Liver (tissue), 9 donors: ENCODE results near the gene RUBCN. TPM values are rescaled to one million over a fixed set of nuclear protein-coding genes. Genes with fewer than 3 reads are reported as not detected.

Experiments used
- DNase-seq: peaks from one replicate; pipeline ENCODE4 v3.0.0-alpha.2; 2017; ENCODE audit warnings: low spot score
- H3K27ac ChIP-seq, 2 donors: one replicate each; pipeline ENCODE4 v1.7.0; 2013; ENCODE audit warnings: inconsistent platforms in 2 of 2, low read length in 2 of 2, control low read depth in 1 of 2, low read depth in 1 of 2, mild to moderate bottlenecking in 1 of 2
- H3K27me3 ChIP-seq, 4 donors: one replicate each; pipeline versions ENCODE4 v1.6.1 to v1.7.0; 2013; ENCODE audit warnings: low read length in 3 of 4, inconsistent platforms in 1 of 4, mild to moderate bottlenecking in 1 of 4, moderate library complexity in 1 of 4; ENCODE audit not compliant: control insufficient read depth in 4 of 4, insufficient read depth in 4 of 4
- H3K36me3 ChIP-seq, 4 donors: one replicate each; pipeline versions ENCODE4 v1.6.1 to v1.7.0; 2013; ENCODE audit warnings: low read length in 3 of 4, mild to moderate bottlenecking in 3 of 4, low read depth in 1 of 4, moderate library complexity in 1 of 4; ENCODE audit not compliant: control insufficient read depth in 4 of 4, insufficient read depth in 3 of 4
- H3K4me1 ChIP-seq, 4 donors: one replicate each; pipeline versions ENCODE4 v1.6.1 to v1.7.0; 2013; ENCODE audit warnings: low read length in 3 of 4, mild to moderate bottlenecking in 3 of 4, moderate library complexity in 1 of 4; ENCODE audit not compliant: control insufficient read depth in 4 of 4, insufficient read depth in 4 of 4
- H3K4me3 ChIP-seq, 3 donors: one replicate each; pipeline versions ENCODE4 v1.6.1 to v1.7.0; 2013; ENCODE audit warnings: low read length in 3 of 3, control low read depth in 1 of 3, low read depth in 1 of 3, mild to moderate bottlenecking in 1 of 3
- H3K9ac ChIP-seq, 2 donors: one replicate each; pipeline ENCODE4 v1.7.0; 2013; ENCODE audit warnings: low read length in 2 of 2, mild to moderate bottlenecking in 2 of 2, moderate library complexity in 2 of 2, control low read depth in 1 of 2, low read depth in 1 of 2
- H3K9me3 ChIP-seq, 4 donors: one replicate each; pipeline versions ENCODE4 v1.6.1 to v1.7.0; 2013; ENCODE audit warnings: low read length in 3 of 4; ENCODE audit not compliant: control insufficient read depth in 4 of 4
- CTCF ChIP-seq: fragments of 150-350 bp; IDR thresholded peaks from 2 replicates; pipeline ENCODE4 v1.5.1; 2017; ENCODE audit warnings: improper control_type of control experiment, low read depth, low read length; ENCODE audit not compliant: missing input control
- EGR1 ChIP-seq, 2 donors: IDR thresholded peaks; 2 replicates each; pipeline ENCODE4 v1.6.1; 2016 to 2018; ENCODE audit warnings: antibody characterized with exemption in 2 of 2, low read depth in 2 of 2
- GABPA ChIP-seq, 2 donors: IDR thresholded peaks in 1 of 2; conservative IDR thresholded peaks in 1 of 2; 2 replicates each; pipeline ENCODE4 v1.6.1; 2016; ENCODE audit warnings: antibody characterized with exemption in 2 of 2, mild to moderate bottlenecking in 1 of 2, moderate library complexity in 1 of 2
- HNF4A ChIP-seq, 2 donors: conservative IDR thresholded peaks; 2 replicates each; pipeline ENCODE4 v1.6.1; 2016; ENCODE audit warnings: antibody characterized with exemption in 2 of 2, mild to moderate bottlenecking in 2 of 2
- JUND ChIP-seq, 2 donors: IDR thresholded peaks; 2 replicates each; pipeline ENCODE4 v1.6.1; 2016; ENCODE audit warnings: antibody characterized with exemption in 2 of 2
- NR2F2 ChIP-seq: IDR thresholded peaks from 2 replicates; pipeline ENCODE4 v1.6.1; 2016; ENCODE audit warnings: antibody characterized with exemption
- REST ChIP-seq: IDR thresholded peaks from 2 replicates; pipeline ENCODE4 v1.6.1; 2016; ENCODE audit warnings: antibody characterized with exemption, mild to moderate bottlenecking
- RXRA ChIP-seq, 2 donors: IDR thresholded peaks; 2 replicates each; pipeline ENCODE4 v1.6.1; 2017 to 2018; ENCODE audit warnings: antibody characterized with exemption in 2 of 2, mild to moderate bottlenecking in 1 of 2
- SP1 ChIP-seq: IDR thresholded peaks from 2 replicates; pipeline ENCODE4 v1.6.1; 2018; ENCODE audit warnings: antibody characterized with exemption, mild to moderate bottlenecking
- YY1 ChIP-seq: IDR thresholded peaks from 2 replicates; pipeline ENCODE4 v1.6.1; 2016; ENCODE audit warnings: antibody characterized with exemption, mild to moderate bottlenecking
- ZBTB33 ChIP-seq: IDR thresholded peaks from 2 replicates; pipeline ENCODE4 v1.6.1; 2016; ENCODE audit warnings: antibody characterized with exemption
- WGBS: extraction: QIAGEN DNeasy Blood & Tissue Kit; methylation state at CpG from one replicate; pipeline ENCODE4 v1.1.7; 2013; 5-methylcytosine and 5-hydroxymethylcytosine counted together
- polyA plus RNA-seq, 2 donors: library from polyadenylated mRNA; stranded (reverse) in 1 of 2; unstranded in 1 of 2; fragments of 200-250 nt in 1 of 2; fragments of >200 nt in 1 of 2; fragmentation: Nextera tagmentation in 1 of 2; extraction: Ambion mirVana in 1 of 2; gene quantifications; one replicate each; pipeline versions ENCODE4 v1.2.1 to v1.2.3, GENCODE V29; 2013 to 2015
- total RNA-seq, 2 donors: library from RNA; depleted of rRNA; stranded (reverse); fragments of >200 nt; gene quantifications; one replicate each; pipeline ENCODE4 v1.2.3, GENCODE V29; 2014
- donor health status: healthy.
- donor health status: healthy.
- donor health status: healthy.
- donor health status: healthy.
- donor health status: healthy.

RUBCN gene
- total and polyA plus RNA-seq, 4 donors: 4.1 to 7.0 (median 4.7) TPM

- TF ChIP-seq REST (no peak), ZBTB33 (no peak), SP1 (peak; percentile 10), YY1 (peak; percentile 24)
Measured at GRCh38 chr3:197749601-197750395, 13.1 kb upstream of the RUBCN start, which contains the start of gene FYTTD1 (continued).

- Histone ChIP-seq H3K4me1 (peaks cover 1 to 24% (median 11%) of the 10 kb centered on the region in 4 donors), H3K4me3 (peak overlapping the region; percentile 72 to 92 (median 82)), H3K9ac (peak overlapping the region; percentile 56 to 80), H3K9me3 (no peaks in the 10 kb centered on the region), H3K27me3 (no peaks in the 10 kb centered on the region), H3K36me3 (no peaks in the 10 kb centered on the region), H3K27ac (peak overlapping the region; percentile 95 to 96)
- DNase-seq: no peak
- TF ChIP-seq SP1: no peak
- TF ChIP-seq HNF4A (conservative IDR thresholded peaks at IDR 0.05): no peak
- no peak for TF ChIP-seq EGR1 (IDR thresholded peaks at IDR 0.05; ENCODE audit: low read depth in 2 of 2)
- no peak for TF ChIP-seq REST
- no peak for TF ChIP-seq GABPA (IDR thresholded peaks at IDR 0.05 in 1 of 2, conservative IDR thresholded peaks at IDR 0.05 in 1 of 2)
- no peak for TF ChIP-seq CTCF
- no peak for TF ChIP-seq RXRA (IDR thresholded peaks at IDR 0.05)
- no peak for TF ChIP-seq ZBTB33
- TF ChIP-seq JUND (IDR thresholded peaks at IDR 0.05): no peak
- no peak for TF ChIP-seq NR2F2
- under 1% methylated on average over 18 of the region's 18 CpGs for WGBS
Measured at GRCh38 chr3:197749315-197749600, 12.6 kb upstream of the RUBCN start.
